ENCODE measurements around the gene APOBEC3A. TPM values are rescaled to one million over a fixed set of nuclear protein-coding genes. Genes with fewer than 3 reads are reported as not detected.
"Not testable (repeated sequence)": the region's sequence is repeated elsewhere in the genome, so short reads cannot be mapped to it uniquely, and the experiment has no call there.

The APOBEC3A gene
- total RNA-seq, 4 donors from 2014 or later = 0.75 to 0.76 TPM; not detected in 2

- Histone ChIP-seq H3K36me3 (no peaks in the 10 kb centered on the region), H3K27ac (no peak overlapping the region), H3K4me1 (peaks cover 9 to 13% of the 10 kb centered on the region in 2 donors), H3K4me3 (no peak overlapping the region), H3K9me3 (no peaks in the 10 kb centered on the region), H3K27me3 (no peaks in the 10 kb centered on the region)
- TF ChIP-seq POLR2A (IDR thresholded peaks at IDR 0.05) (no peak), CTCF (IDR thresholded peaks at IDR 0.05 in 4 of 5, conservative IDR thresholded peaks at IDR 0.05 in 1 of 5) (no peak)
- DNase-seq (no peak), ATAC-seq (no peak)
- intact Hi-C loops (cut with DNase I; ENCODE audit: low total_unique reads) (loop anchor here (5.0 kb wide), 2 partner anchors 57 to 112 kb away; partner anchors contain the start of gene CBX6), in situ Hi-C loops (cut with MboI; ENCODE audit: low sequenced_read_pairs in 4 of 4) (no loop called here)
Measured at GRCh38 chr22:38984224-38984623, 26.8 kb downstream of the APOBEC3A start.

GRCh38 chr22:38984784-38985757 lies 27.7 kb downstream of the APOBEC3A start:
- peaks cover 9 to 13% of the 10 kb centered on the region in 2 donors for H3K4me1 ChIP-seq
- H3K9me3 ChIP-seq; H3K27ac ChIP-seq; ATAC-seq; H3K27me3 ChIP-seq; DNase-seq; H3K36me3 ChIP-seq; H3K4me3 ChIP-seq; in situ Hi-C loops (cut with MboI; ENCODE audit: low sequenced_read_pairs in 4 of 4): not testable (repeated sequence)
- intact Hi-C loops (cut with DNase I; ENCODE audit: low total_unique reads) = loop anchor here (5.0 kb wide), 2 partner anchors 58 to 113 kb away; partner anchors contain the start of gene CBX6

- Histone ChIP-seq H3K27ac (no peak overlapping the region), H3K4me3 (no peak overlapping the region), H3K36me3 (no peaks in the 10 kb centered on the region), H3K27me3 (no peaks in the 10 kb centered on the region), H3K4me1 (peaks cover 5 to 10% of the 10 kb centered on the region in 2 donors), H3K9me3 (no peaks in the 10 kb centered on the region)
- ATAC-seq = no peak
- DNase-seq = no peak
- in situ Hi-C loops (cut with MboI; ENCODE audit: low sequenced_read_pairs in 4 of 4) = no loop called here
- intact Hi-C loops (cut with DNase I; ENCODE audit: low total_unique reads) = no loop called here
- TF ChIP-seq POLR2A (IDR thresholded peaks at IDR 0.05) (no peak), CTCF (IDR thresholded peaks at IDR 0.05 in 4 of 5, conservative IDR thresholded peaks at IDR 0.05 in 1 of 5) (no peak)
Measured at GRCh38 chr22:38986629-38987028, 29.2 kb downstream of the APOBEC3A start.

GRCh38 chr22:38987171-38987895 lies 29.9 kb downstream of the APOBEC3A start:
- TF ChIP-seq CTCF (IDR thresholded peaks at IDR 0.05 in 4 of 5, conservative IDR thresholded peaks at IDR 0.05 in 1 of 5) = no peak
- TF ChIP-seq POLR2A (IDR thresholded peaks at IDR 0.05) = no peak
- no peak overlapping the region for H3K27ac ChIP-seq
- ATAC-seq (no peak), DNase-seq (no peak)
- in situ Hi-C loops (cut with MboI; ENCODE audit: low sequenced_read_pairs in 4 of 4) = no loop called here
- no peak overlapping the region for H3K4me3 ChIP-seq
- H3K4me1 ChIP-seq = peaks cover 3 to 4% of the 10 kb centered on the region in 2 donors
- no peaks in the 10 kb centered on the region for H3K36me3 ChIP-seq
- no peaks in the 10 kb centered on the region for H3K27me3 ChIP-seq
- no peaks in the 10 kb centered on the region for H3K9me3 ChIP-seq
- intact Hi-C loops (cut with DNase I; ENCODE audit: low total_unique reads) = no loop called here

GRCh38 chr22:38989466-38989865 lies 32.1 kb downstream of the APOBEC3A start:
- ATAC-seq = no peak
- TF ChIP-seq POLR2A (IDR thresholded peaks at IDR 0.05) (no peak), CTCF (IDR thresholded peaks at IDR 0.05 in 4 of 5, conservative IDR thresholded peaks at IDR 0.05 in 1 of 5) (no peak)
- intact Hi-C loops (cut with DNase I; ENCODE audit: low total_unique reads) = no loop called here
- no peak for DNase-seq
- no peaks in the 10 kb centered on the region for H3K9me3 ChIP-seq
- in situ Hi-C loops (cut with MboI; ENCODE audit: low sequenced_read_pairs in 4 of 4) = no loop called here
- no peaks in the 10 kb centered on the region for H3K36me3 ChIP-seq
- peaks cover 0 to 5% (median 0%) of the 10 kb centered on the region in 3 donors for H3K27me3 ChIP-seq
- H3K27ac ChIP-seq = no peak overlapping the region
- no peak overlapping the region for H3K4me3 ChIP-seq
- H3K4me1 ChIP-seq = no peaks in the 10 kb centered on the region

GRCh38 chr22:38992871-38993371 lies 35.5 kb downstream of the APOBEC3A start:
- H3K9me3 ChIP-seq; H3K36me3 ChIP-seq; H3K4me3 ChIP-seq; H3K27ac ChIP-seq; in situ Hi-C loops (cut with MboI; ENCODE audit: low sequenced_read_pairs in 4 of 4); DNase-seq; ATAC-seq; intact Hi-C loops (cut with DNase I; ENCODE audit: low total_unique reads); H3K4me1 ChIP-seq: not testable (repeated sequence)
- H3K27me3 ChIP-seq = peaks cover 8 to 30% (median 9%) of the 10 kb centered on the region in 3 donors
